Spleen (tissue), 11 donors: Measurements from ENCODE around the gene KCNJ10. TPM values are rescaled to one million over a fixed set of nuclear protein-coding genes. Genes with fewer than 3 reads are reported as not detected.

Experiments used
- DNase-seq: peaks from one replicate; pipeline ENCODE4 v3.0.0-alpha.2; 2020
- H3K27ac ChIP-seq, 8 donors: fragments of 200-600 bp; sonication (generic) in 7 of 8; 1 replicate in 4 of 8; 2 replicates in 4 of 8; pipeline versions ENCODE4 v1.5.0 to v1.8.0; 2016 to 2021; ENCODE audit warnings: inconsistent platforms in 4 of 8, mild to moderate bottlenecking in 4 of 8, moderate library complexity in 1 of 8
- H3K27me3 ChIP-seq, 7 donors: fragments of 200-600 bp; sonication (generic) in 6 of 7; replicated peaks in 1 of 7; 1 replicate in 4 of 7; 2 replicates in 3 of 7; pipeline versions ENCODE4 v1.5.0 to v1.8.0; 2016 to 2021; ENCODE audit warnings: inconsistent platforms in 3 of 7, mild to moderate bottlenecking in 1 of 7
- H3K36me3 ChIP-seq, 6 donors: fragments of 200-600 bp; sonication (generic) in 5 of 6; 1 replicate in 4 of 6; 2 replicates in 2 of 6; pipeline versions ENCODE4 v1.5.0 to v1.8.0; 2016 to 2021; ENCODE audit warnings: inconsistent platforms in 2 of 6
- H3K4me1 ChIP-seq, 6 donors: fragments of 200-600 bp; sonication (generic) in 5 of 6; 1 replicate in 3 of 6; 2 replicates in 3 of 6; pipeline versions ENCODE4 v1.5.0 to v1.8.0; 2016 to 2021; ENCODE audit warnings: inconsistent platforms in 3 of 6
- H3K4me3 ChIP-seq, 8 donors: fragments of 200-600 bp; sonication (generic) in 7 of 8; 1 replicate in 4 of 8; 2 replicates in 4 of 8; pipeline versions ENCODE4 v1.5.0 to v1.8.0; 2016 to 2021; ENCODE audit warnings: inconsistent platforms in 4 of 8, mild to moderate bottlenecking in 4 of 8, moderate library complexity in 2 of 8
- H3K9me3 ChIP-seq, 8 donors: fragments of 200-600 bp; sonication (generic) in 7 of 8; 1 replicate in 4 of 8; 2 replicates in 4 of 8; pipeline versions ENCODE4 v1.5.0 to v1.8.0; 2016 to 2021; ENCODE audit warnings: inconsistent platforms in 4 of 8
- POLR2A ChIP-seq, 3 donors: fragments of 450-650 bp; IDR thresholded peaks; one replicate each; pipeline ENCODE4 v1.5.1; 2017; ENCODE audit warnings: antibody characterized with exemption in 3 of 3, mild to moderate bottlenecking in 1 of 3
- POLR2AphosphoS5 ChIP-seq, 3 donors: sonication (generic); formaldehyde crosslinking; IDR thresholded peaks; one replicate each; pipeline ENCODE4 v1.5.1; 2017; ENCODE audit warnings: antibody characterized with exemption in 3 of 3
- WGBS, 5 donors: extraction: QIAGEN DNeasy Blood & Tissue Kit in 3 of 5; methylation state at CpG; one replicate each; pipeline versions ENCODE4 v1.1.5 to v1.1.7; 2013 to 2018; 5-methylcytosine and 5-hydroxymethylcytosine counted together
- intact Hi-C: fragments of 100-400 bp; cut with DNase I; formaldehyde crosslinking; loops from one replicate; pipeline ENCODE4 v1.15.0; 2023; ENCODE audit warnings: low total_unique reads
- polyA plus RNA-seq, 3 donors: library from polyadenylated mRNA; stranded (reverse); fragments of 200-250 nt; gene quantifications; one replicate each; pipeline ENCODE4 v1.2.1, GENCODE V29; 2013
- total RNA-seq, 7 donors: library from RNA; depleted of rRNA in 3 of 7; stranded (reverse); fragments of >200 nt in 3 of 7; fragmentation: NEBNext Ultra II Directional in 4 of 7; extraction: Animal tissue kit (Norgen Biotek cat#: 25700) in 4 of 7; gene quantifications; one replicate each; pipeline versions ENCODE4 v1.1.0 to v1.2.1, GENCODE V29; 2016 to 2021
- TF ChIP-seq, protein P1 (sequence below), 11 experiments: fragments of 200-600 bp in 7 of 11; fragments of 450-650 bp in 4 of 11; sonication (generic) in 4 of 11; IDR thresholded peaks in 8 of 11; conservative IDR thresholded peaks in 3 of 11; 1 replicate in 7 of 11; 2 replicates in 4 of 11; pipeline versions ENCODE4 v1.4.0 to v1.8.0; 2016 to 2021; ENCODE audit warnings: antibody characterized with exemption in 11 of 11, inconsistent platforms in 4 of 11, mild to moderate bottlenecking in 1 of 11
- donor health status: healthy with polysubstance abuse.
- donor health status: DM: no; HTN: no; CAD: no; lungs with moderate emphysema.
- donor health status: DM: no; HTN: no; CAD: no.
- donor health status: Bipolar disorder and iron deficiency.
- donor health status: healthy.
- donor health status: DM: no; HTN: no; CAD: no.
- donor health status: DM: yes; HTN: yes; CAD: no.

Gene KCNJ10
- total and polyA plus RNA-seq, 10 donors, result 3.7 to 30.8 (median 14.2) TPM

- Histone ChIP-seq H3K36me3 (no peaks in the 10 kb centered on the region), H3K4me3 (no peak overlapping the region), H3K9me3 (no peaks in the 10 kb centered on the region), H3K4me1 (peaks cover 0 to 6% (median 0%) of the 10 kb centered on the region in 6 donors), H3K27me3 (peaks cover 0 to 10% (median 0%) of the 10 kb centered on the region in 7 donors), H3K27ac (no peak overlapping the region)
- WGBS, 5 donors, result 62 to 75% (median 74%) methylated on average over 3 of the region's 3 CpGs
- intact Hi-C loops, result no loop called here
- DNase-seq, result no peak
- no peak for TF ChIP-seq POLR2A (IDR thresholded peaks at IDR 0.05)
- TF ChIP-seq, protein P1, sequence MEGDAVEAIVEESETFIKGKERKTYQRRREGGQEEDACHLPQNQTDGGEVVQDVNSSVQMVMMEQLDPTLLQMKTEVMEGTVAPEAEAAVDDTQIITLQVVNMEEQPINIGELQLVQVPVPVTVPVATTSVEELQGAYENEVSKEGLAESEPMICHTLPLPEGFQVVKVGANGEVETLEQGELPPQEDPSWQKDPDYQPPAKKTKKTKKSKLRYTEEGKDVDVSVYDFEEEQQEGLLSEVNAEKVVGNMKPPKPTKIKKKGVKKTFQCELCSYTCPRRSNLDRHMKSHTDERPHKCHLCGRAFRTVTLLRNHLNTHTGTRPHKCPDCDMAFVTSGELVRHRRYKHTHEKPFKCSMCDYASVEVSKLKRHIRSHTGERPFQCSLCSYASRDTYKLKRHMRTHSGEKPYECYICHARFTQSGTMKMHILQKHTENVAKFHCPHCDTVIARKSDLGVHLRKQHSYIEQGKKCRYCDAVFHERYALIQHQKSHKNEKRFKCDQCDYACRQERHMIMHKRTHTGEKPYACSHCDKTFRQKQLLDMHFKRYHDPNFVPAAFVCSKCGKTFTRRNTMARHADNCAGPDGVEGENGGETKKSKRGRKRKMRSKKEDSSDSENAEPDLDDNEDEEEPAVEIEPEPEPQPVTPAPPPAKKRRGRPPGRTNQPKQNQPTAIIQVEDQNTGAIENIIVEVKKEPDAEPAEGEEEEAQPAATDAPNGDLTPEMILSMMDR (IDR thresholded peaks at IDR 0.05 in 8 of 11, conservative IDR thresholded peaks at IDR 0.05 in 3 of 11), result no peak
- TF ChIP-seq POLR2AphosphoS5 (IDR thresholded peaks at IDR 0.05), result no peak
Observed at GRCh38 chr1:160011781-160012180, 58.2 kb downstream of the KCNJ10 start.

- Histone ChIP-seq H3K27me3 (peaks cover 0 to 10% (median 0%) of the 10 kb centered on the region in 7 donors), H3K9me3 (no peaks in the 10 kb centered on the region), H3K4me1 (peaks cover 0 to 6% (median 0%) of the 10 kb centered on the region in 6 donors), H3K36me3 (no peaks in the 10 kb centered on the region), H3K4me3 (no peak overlapping the region), H3K27ac (peak overlapping the region in 1 of 8 donors; percentile 67)
- DNase-seq, result no peak
- 36 to 67% (median 43%) methylated on average over 2 of the region's 2 CpGs for WGBS, 5 donors
- TF ChIP-seq POLR2AphosphoS5 (IDR thresholded peaks at IDR 0.05), result no peak
- no peak for TF ChIP-seq POLR2A (IDR thresholded peaks at IDR 0.05)
- TF ChIP-seq, protein P1 (IDR thresholded peaks at IDR 0.05 in 8 of 11, conservative IDR thresholded peaks at IDR 0.05 in 3 of 11), result no peak
- intact Hi-C loops, result loop anchor here (5.0 kb wide), 2 partner anchors 72 to 212 kb away; no protein-coding TSS in a partner anchor
Observed at GRCh38 chr1:160009801-160010200, 60.2 kb downstream of the KCNJ10 start.

- peak overlapping the region in 1 of 8 donors; percentile 67 for H3K27ac ChIP-seq
- no peak for DNase-seq
Observed at GRCh38 chr1:160009081-160009480, 60.9 kb downstream of the KCNJ10 start.

DNA sequence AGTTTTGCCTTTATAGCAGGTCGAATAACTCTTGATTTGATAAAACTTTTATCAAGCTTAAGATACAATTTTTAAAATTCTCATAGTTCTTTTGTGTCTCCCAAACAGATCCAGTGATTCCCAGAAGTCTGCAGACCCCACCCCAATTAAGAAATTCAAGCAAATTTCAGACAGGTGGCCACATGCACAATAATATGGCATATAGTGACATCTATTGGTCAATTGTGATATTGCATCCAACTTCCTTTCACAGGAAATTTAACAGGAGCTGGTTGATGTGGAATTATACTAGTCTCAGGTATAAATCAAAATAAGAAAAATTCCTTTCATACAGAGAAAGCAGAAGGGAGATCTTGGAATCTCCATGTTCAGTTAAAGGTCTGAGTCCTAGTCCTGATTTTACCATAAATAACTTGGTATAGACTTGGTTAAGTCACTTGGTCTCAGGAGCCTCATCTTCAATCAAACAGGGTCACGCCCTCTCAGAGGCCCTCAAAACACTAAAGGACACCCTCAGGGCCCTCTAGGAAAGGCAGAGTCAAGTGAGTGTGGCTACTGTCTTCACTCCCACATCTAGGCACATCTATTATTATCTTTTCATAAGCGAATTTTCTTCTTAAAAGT is 62.3 kb downstream of the KCNJ10 start:
- WGBS, 5 donors, result 70 to 81% (median 75%) methylated on average over 3 of the region's 3 CpGs
- Histone ChIP-seq H3K4me1 (peaks cover 0 to 6% (median 0%) of the 10 kb centered on the region in 6 donors), H3K4me3 (no peak overlapping the region), H3K27ac (no peak overlapping the region), H3K36me3 (no peaks in the 10 kb centered on the region), H3K9me3 (no peaks in the 10 kb centered on the region), H3K27me3 (peaks cover 0 to 10% (median 0%) of the 10 kb centered on the region in 7 donors)
- intact Hi-C loops, result loop anchor here (5.0 kb wide), 2 partner anchors 70 to 210 kb away; no protein-coding TSS in a partner anchor
- TF ChIP-seq, protein P1 (IDR thresholded peaks at IDR 0.05 in 8 of 11, conservative IDR thresholded peaks at IDR 0.05 in 3 of 11), result peak; percentile 55 to 92 (median 81)
- TF ChIP-seq POLR2A (IDR thresholded peaks at IDR 0.05), result no peak
- no peak for DNase-seq

More at GRCh38 chr1:160009081-160009480, 60.9 kb downstream of the KCNJ10 start:
- no peak overlapping the region for H3K4me3 ChIP-seq
- TF ChIP-seq POLR2A (IDR thresholded peaks at IDR 0.05), result no peak
- no peak for TF ChIP-seq POLR2AphosphoS5 (IDR thresholded peaks at IDR 0.05)
- TF ChIP-seq, protein P1 (IDR thresholded peaks at IDR 0.05 in 8 of 11, conservative IDR thresholded peaks at IDR 0.05 in 3 of 11), result no peak
- peaks cover 0 to 6% (median 0%) of the 10 kb centered on the region in 6 donors for H3K4me1 ChIP-seq
- no peaks in the 10 kb centered on the region for H3K9me3 ChIP-seq
- no peaks in the 10 kb centered on the region for H3K36me3 ChIP-seq
- H3K27me3 ChIP-seq, result peaks cover 0 to 10% (median 0%) of the 10 kb centered on the region in 7 donors
- intact Hi-C loops, result loop anchor here (5.0 kb wide), 2 partner anchors 72 to 212 kb away; no protein-coding TSS in a partner anchor
- WGBS, 5 donors, result 27 to 73% (median 33%) methylated on average over 2 of the region's 2 CpGs
